BLaER1 treated with 17β-estradiol and CSF1 and Interleukin-3, amounts not matched to agents 10 nM and 100 nM (cell line): ENCODE data around the gene CCDC192.
A peak's percentile ranks its signal among the peaks of the same experiment; 100 is the strongest.

Experiments
- H3K27ac ChIP-seq, 11 experiments: shearing (Covaris generic); formaldehyde crosslinking; 2 replicates each; pipeline ENCODE4 v1.8.1; 2022
- H3K27me3 ChIP-seq, 11 experiments: shearing (Covaris generic); formaldehyde crosslinking; 2 replicates each; pipeline ENCODE4 v1.8.1; 2022
- H3K36me3 ChIP-seq, 11 experiments: shearing (Covaris generic); formaldehyde crosslinking; 2 replicates each; pipeline ENCODE4 v1.8.1; 2022
- H3K4me1 ChIP-seq, 10 experiments: shearing (Covaris generic); formaldehyde crosslinking; 2 replicates each; pipeline ENCODE4 v1.8.1; 2022
- H3K4me2 ChIP-seq, 11 experiments: shearing (Covaris generic); formaldehyde crosslinking; 2 replicates each; pipeline ENCODE4 v1.8.1; 2022
- H3K4me3 ChIP-seq, 10 experiments: shearing (Covaris generic); formaldehyde crosslinking; 2 replicates each; pipeline ENCODE4 v1.8.1; 2022
- H3K9ac ChIP-seq, 11 experiments: shearing (Covaris generic); formaldehyde crosslinking; 2 replicates each; pipeline ENCODE4 v1.8.1; 2022
- H3K9me3 ChIP-seq, 11 experiments: shearing (Covaris generic); formaldehyde crosslinking; replicated peaks in 1 of 11; 2 replicates each; pipeline ENCODE4 v1.8.1; 2022
- H4K20me1 ChIP-seq, 11 experiments: shearing (Covaris generic); formaldehyde crosslinking; 2 replicates each; pipeline ENCODE4 v1.8.1; 2022
- Cebpa-rat ChIP-seq, 11 experiments: shearing (Covaris generic); IDR thresholded peaks; 2 replicates each; pipeline ENCODE4 v1.8.1; 2022

CCDC192 gene

DNA sequence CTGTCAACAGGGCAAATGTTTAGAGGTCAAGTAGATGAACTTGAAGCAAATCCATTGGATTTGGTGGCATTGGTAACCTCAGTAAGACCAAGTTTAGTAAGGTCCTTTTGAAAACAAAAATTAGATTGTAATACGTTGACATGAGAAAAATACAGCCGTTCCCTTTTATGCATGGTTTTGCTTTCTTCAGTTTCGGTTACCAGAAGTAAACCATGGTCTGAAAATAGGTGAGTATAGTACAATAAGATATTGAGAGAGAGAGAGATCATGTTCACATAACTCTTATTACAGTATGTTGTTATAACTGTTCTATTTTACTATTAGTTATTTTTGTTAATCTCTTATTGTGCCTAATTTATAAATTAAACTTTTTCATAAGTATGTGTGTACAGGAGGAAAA is 223.8 kb downstream of the CCDC192 start:
- no peaks in the 10 kb centered on the region for H3K9me3 ChIP-seq
- no peak overlapping the region for H3K4me2 ChIP-seq
- no peak overlapping the region for H3K4me3 ChIP-seq
- no peak overlapping the region for H3K9ac ChIP-seq
- H3K36me3 ChIP-seq = no peaks in the 10 kb centered on the region
- TF ChIP-seq Cebpa-rat (IDR thresholded peaks at IDR 0.05) = no peak
- H3K27ac ChIP-seq = no peak overlapping the region
- no peaks in the 10 kb centered on the region for H3K27me3 ChIP-seq
- no peaks in the 10 kb centered on the region for H3K4me1 ChIP-seq
- no peaks in the 10 kb centered on the region for H4K20me1 ChIP-seq

DNA sequence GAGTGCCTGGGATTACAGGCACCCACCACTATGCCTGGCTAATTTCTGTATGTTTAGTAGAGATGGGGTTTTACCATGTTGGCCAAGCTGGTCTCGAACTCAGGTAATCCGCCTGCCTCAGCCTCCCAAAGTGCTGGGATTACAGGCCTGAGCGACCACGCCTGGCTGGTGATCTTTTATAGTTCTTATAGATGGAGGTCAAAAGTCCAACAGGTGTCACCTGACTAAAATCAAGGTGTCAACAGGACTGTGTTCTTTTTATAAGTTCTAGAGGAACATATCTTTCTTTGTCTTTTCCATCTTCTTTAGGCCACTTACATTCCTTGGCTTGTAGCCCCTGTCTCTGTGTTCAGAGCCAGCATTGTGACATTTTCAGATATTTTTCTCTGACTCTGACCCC is 224.9 kb downstream of the CCDC192 start:
- no peaks in the 10 kb centered on the region for H4K20me1 ChIP-seq
- no peaks in the 10 kb centered on the region for H3K36me3 ChIP-seq
- TF ChIP-seq Cebpa-rat (IDR thresholded peaks at IDR 0.05) = no peak
- H3K4me2 ChIP-seq = no peak overlapping the region
- H3K27ac ChIP-seq = no peak overlapping the region
- no peak overlapping the region for H3K9ac ChIP-seq
- H3K4me1 ChIP-seq = no peaks in the 10 kb centered on the region
- H3K27me3 ChIP-seq = no peaks in the 10 kb centered on the region
- no peak overlapping the region for H3K4me3 ChIP-seq
- no peaks in the 10 kb centered on the region for H3K9me3 ChIP-seq

DNA sequence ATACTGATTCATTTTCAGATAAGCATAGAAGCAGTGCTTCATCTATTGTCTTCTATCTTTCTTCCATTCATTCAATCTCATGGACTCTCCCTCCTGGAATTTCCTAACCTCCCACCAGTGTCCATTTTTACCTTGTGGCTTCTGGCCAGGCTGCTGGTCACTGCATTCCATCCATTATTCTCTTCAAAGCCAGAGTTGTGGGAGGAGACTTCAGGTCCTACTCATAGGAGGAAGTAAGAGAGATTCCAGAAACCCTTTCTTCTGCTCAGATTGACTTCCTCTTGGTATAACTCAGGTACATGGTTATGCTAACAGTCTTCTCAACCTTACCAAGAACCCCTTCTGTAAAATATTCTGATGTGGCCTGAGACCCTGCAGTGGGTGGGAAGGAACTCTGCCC is 227.1 kb downstream of the CCDC192 start:
- no peaks in the 10 kb centered on the region for H4K20me1 ChIP-seq
- H3K4me2 ChIP-seq = no peak overlapping the region
- H3K27me3 ChIP-seq = no peaks in the 10 kb centered on the region
- no peaks in the 10 kb centered on the region for H3K36me3 ChIP-seq
- no peak overlapping the region for H3K27ac ChIP-seq
- no peaks in the 10 kb centered on the region for H3K9me3 ChIP-seq
- no peak for TF ChIP-seq Cebpa-rat (IDR thresholded peaks at IDR 0.05)
- H3K4me3 ChIP-seq = no peak overlapping the region
- H3K9ac ChIP-seq = no peak overlapping the region
- H3K4me1 ChIP-seq = no peaks in the 10 kb centered on the region

DNA sequence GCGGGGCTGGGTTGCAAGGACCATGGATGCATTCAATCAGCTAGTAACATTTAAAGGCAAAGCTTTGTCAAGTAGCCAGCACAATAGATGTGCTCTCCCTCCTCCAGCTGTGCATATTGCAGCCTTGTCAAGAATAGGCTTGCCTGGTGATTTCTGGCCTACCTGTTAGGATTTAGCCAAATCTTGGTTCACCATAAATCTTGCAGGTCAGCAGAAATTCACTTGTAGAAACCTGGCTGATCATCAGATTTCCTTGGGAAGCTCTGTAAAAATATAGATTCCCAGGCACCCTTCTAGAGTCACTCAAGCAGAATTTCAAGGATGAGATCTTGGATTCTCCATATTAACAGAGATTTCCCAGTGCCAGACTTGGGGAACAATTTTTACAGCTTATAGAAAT is 228.2 kb downstream of the CCDC192 start:
- H3K27me3 ChIP-seq = no peaks in the 10 kb centered on the region

DNA sequence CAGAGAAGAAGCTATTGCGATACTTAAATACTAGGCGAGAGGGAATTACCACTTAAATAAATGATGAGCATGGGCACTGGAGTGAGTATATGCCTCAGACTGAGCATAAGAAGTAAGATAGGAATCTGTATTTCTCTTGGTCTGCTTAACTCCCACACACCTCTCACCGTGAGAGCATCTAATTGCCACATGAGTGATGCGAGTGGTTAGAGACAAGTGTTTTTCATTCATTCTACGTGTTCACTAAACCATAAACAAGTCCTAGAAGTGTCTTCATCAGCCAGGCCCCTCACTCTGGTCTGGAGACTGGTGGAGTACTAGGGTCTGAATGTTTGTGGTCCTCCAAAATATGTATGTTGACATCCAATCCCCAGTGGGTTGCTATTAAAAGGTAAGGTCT is 230.2 kb downstream of the CCDC192 start:
- no peak overlapping the region for H3K27ac ChIP-seq
- H3K4me2 ChIP-seq = no peak overlapping the region
- no peaks in the 10 kb centered on the region for H4K20me1 ChIP-seq
- no peak overlapping the region for H3K4me3 ChIP-seq
- no peaks in the 10 kb centered on the region; a peak in 1 of 20 replicates for H3K4me1 ChIP-seq
- H3K36me3 ChIP-seq = no peaks in the 10 kb centered on the region
- no peaks in the 10 kb centered on the region for H3K27me3 ChIP-seq
- no peak overlapping the region for H3K9ac ChIP-seq
- no peak for TF ChIP-seq Cebpa-rat (IDR thresholded peaks at IDR 0.05)
- no peaks in the 10 kb centered on the region for H3K9me3 ChIP-seq

More for the DNA sequence above, 228.2 kb downstream of the CCDC192 start:
- H4K20me1 ChIP-seq = no peaks in the 10 kb centered on the region
- no peak overlapping the region for H3K4me2 ChIP-seq
- H3K4me3 ChIP-seq = no peak overlapping the region
- TF ChIP-seq Cebpa-rat (IDR thresholded peaks at IDR 0.05) = no peak
- no peaks in the 10 kb centered on the region for H3K36me3 ChIP-seq
- H3K27ac ChIP-seq = no peak overlapping the region
- H3K9ac ChIP-seq = no peak overlapping the region
- no peaks in the 10 kb centered on the region; a peak in 1 of 20 replicates for H3K4me1 ChIP-seq
- no peaks in the 10 kb centered on the region for H3K9me3 ChIP-seq

DNA sequence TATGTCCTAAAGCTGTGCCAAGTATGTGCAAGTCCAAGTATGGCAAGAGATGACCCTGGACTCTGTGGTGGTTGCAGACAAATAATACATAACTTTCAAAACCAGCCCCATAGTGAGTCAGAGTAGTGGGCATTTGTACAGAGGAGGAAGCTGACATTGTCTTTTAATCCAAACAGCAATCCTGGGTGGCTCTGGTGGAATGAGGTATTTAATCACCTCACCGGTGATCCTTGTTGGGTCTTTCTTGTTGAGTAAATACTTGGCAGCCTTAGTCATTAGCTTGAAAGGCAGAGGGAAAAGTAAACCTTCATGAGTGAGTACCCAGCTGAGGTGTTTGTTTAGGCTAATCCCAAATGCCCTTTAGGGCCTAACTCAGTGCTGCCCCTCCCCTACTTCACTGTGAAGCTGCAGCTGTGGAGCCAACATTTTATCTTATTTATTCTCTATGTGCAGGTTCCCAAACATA is 231.6 kb downstream of the CCDC192 start:
- Histone ChIP-seq H3K4me1 (no peaks in the 10 kb centered on the region; a peak in 1 of 20 replicates), H3K27ac (no peak overlapping the region)

DNA sequence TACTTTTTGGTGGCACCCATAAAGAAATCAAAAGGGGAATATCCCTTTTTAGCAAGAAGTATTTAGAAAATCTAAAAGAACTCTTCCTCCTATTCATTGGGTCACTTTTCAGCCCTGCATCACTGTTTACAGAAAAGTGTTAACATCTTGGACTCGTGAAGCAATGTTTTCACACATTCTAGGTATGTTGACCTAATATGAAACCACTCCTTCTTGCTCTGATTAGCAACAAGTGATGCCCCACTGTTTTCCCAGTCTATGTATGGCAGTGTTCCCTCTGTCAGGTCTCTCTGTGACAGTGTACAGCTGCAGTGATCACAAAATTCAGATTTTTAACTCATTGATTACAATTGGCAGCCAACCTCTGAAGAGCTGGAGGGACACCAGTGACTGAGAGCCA is 232.2 kb downstream of the CCDC192 start:
- no peak overlapping the region for H3K4me3 ChIP-seq
- no peaks in the 10 kb centered on the region for H4K20me1 ChIP-seq
- no peak overlapping the region for H3K9ac ChIP-seq
- no peaks in the 10 kb centered on the region for H3K9me3 ChIP-seq
- no peak overlapping the region for H3K4me2 ChIP-seq
- no peaks in the 10 kb centered on the region; a peak in 1 of 20 replicates for H3K4me1 ChIP-seq
- no peak for TF ChIP-seq Cebpa-rat (IDR thresholded peaks at IDR 0.05)
- H3K27ac ChIP-seq = no peak overlapping the region
- H3K36me3 ChIP-seq = no peaks in the 10 kb centered on the region
- no peaks in the 10 kb centered on the region for H3K27me3 ChIP-seq

More for the DNA sequence above, 231.6 kb downstream of the CCDC192 start:
- no peaks in the 10 kb centered on the region for H3K9me3 ChIP-seq
- H3K4me3 ChIP-seq = no peak overlapping the region
- H3K27me3 ChIP-seq = no peaks in the 10 kb centered on the region
- no peak overlapping the region for H3K9ac ChIP-seq
- H3K4me2 ChIP-seq = no peak overlapping the region
- no peaks in the 10 kb centered on the region for H3K36me3 ChIP-seq
- TF ChIP-seq Cebpa-rat (IDR thresholded peaks at IDR 0.05) = no peak
- no peaks in the 10 kb centered on the region for H4K20me1 ChIP-seq

DNA sequence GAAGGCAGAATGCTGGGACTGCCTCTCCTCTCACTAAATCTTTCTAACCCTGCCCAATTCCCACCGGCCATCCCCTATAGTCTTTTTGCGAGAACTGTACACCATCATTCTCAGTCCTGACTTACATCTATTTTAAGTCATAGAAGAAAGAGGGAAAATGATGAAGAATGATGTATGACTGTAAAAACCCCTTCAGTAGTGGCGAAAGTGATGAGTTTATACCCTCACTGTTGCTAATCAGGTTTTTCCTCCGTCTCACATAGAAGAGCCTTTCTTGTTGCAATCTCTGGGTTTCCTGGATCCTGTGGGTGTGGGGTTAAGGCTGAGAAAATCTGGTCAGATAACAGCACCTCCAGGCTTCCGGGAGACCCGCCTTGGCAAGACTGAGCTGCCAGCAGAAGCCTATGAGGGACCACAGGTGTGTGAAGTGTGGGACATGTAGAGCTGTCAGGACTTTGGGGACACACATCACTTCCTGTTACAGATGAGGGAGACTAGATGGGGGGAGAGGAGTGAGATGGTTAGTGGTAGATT is 233.3 kb downstream of the CCDC192 start:
- Histone ChIP-seq H3K9me3 (no peaks in the 10 kb centered on the region), H3K4me3 (no peak overlapping the region), H3K36me3 (no peaks in the 10 kb centered on the region), H3K4me2 (no peak overlapping the region), H3K4me1 (peaks cover 0 to 6% (median 5%) of the 10 kb centered on the region in 10 experiments; a peak in 14 of 20 replicates), H3K27me3 (no peaks in the 10 kb centered on the region), H4K20me1 (no peaks in the 10 kb centered on the region), H3K27ac (no peak overlapping the region; a peak in 1 of 22 replicates), H3K9ac (no peak overlapping the region)
- TF ChIP-seq Cebpa-rat (IDR thresholded peaks at IDR 0.05) = no peak

DNA sequence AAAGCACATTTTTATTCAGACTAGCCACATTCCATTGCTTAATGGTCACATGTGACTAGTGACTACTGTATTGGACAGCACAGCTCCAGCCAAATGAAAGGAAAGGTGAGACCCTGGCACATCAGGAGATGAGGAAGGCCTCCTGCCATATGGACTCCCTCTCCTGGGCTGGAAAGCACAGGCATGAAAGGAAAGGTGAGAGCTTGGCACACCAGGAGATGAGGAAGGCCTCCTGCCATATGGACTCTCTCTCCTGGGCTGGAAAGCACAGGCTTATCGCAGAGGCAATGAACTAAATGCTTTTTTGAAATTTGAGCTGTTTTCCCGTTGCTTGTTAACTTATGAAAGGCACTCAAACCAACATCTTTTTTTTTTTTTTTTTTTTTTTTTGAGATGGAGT is 235.6 kb downstream of the CCDC192 start:
- no peak overlapping the region for H3K4me2 ChIP-seq
- H3K27ac ChIP-seq = no peak overlapping the region
- H3K4me3 ChIP-seq = no peak overlapping the region
- no peaks in the 10 kb centered on the region for H4K20me1 ChIP-seq
- no peak overlapping the region for H3K9ac ChIP-seq
- H3K9me3 ChIP-seq = no peaks in the 10 kb centered on the region
- H3K36me3 ChIP-seq = no peaks in the 10 kb centered on the region
- no peaks in the 10 kb centered on the region for H3K27me3 ChIP-seq
- H3K4me1 ChIP-seq = peaks cover 0 to 20% (median 13%) of the 10 kb centered on the region in 10 experiments; a peak in 14 of 20 replicates
- TF ChIP-seq Cebpa-rat (IDR thresholded peaks at IDR 0.05) = no peak

DNA sequence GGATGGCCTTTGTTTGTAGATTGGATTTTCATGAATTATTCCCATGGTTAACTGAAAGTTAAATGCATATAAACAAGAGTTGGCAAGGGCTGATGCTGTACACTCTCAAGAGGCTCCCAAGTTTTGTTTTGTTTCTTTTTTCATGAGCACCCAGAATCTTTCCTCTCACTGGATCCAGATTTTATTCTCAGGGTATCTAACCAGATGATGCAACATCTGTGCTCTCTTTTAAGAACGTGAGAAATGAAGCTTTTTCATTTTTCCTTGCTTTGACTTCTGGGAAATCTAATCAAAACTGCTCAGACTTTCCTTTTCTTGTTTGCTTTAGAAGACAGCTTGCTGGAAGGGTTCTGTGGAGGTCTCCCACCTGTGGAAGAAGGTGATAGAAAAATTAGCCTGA is 237.7 kb downstream of the CCDC192 start:
- no peak overlapping the region for H3K27ac ChIP-seq
- no peaks in the 10 kb centered on the region for H3K9me3 ChIP-seq
- no peak for TF ChIP-seq Cebpa-rat (IDR thresholded peaks at IDR 0.05)
- H3K4me1 ChIP-seq = peaks cover 0 to 20% (median 13%) of the 10 kb centered on the region in 10 experiments; a peak in 14 of 20 replicates
- H4K20me1 ChIP-seq = no peaks in the 10 kb centered on the region
- H3K4me2 ChIP-seq = peak overlapping the region in 3 of 11 experiments; percentile 16 to 53 (median 21); a peak in 2 of 22 replicates
- no peaks in the 10 kb centered on the region for H3K36me3 ChIP-seq
- H3K4me3 ChIP-seq = no peak overlapping the region
- no peak overlapping the region for H3K9ac ChIP-seq
- H3K27me3 ChIP-seq = no peaks in the 10 kb centered on the region
